ENCODE measurements around the gene CENPA. TPM values are rescaled to one million over a fixed set of nuclear protein-coding genes. Genes with fewer than 3 reads are reported as not detected.
A peak's percentile ranks its signal among the peaks of the same experiment; 100 is the strongest.

Gene CENPA
- total and polyA plus RNA-seq, 2 of the 13 experiments (the other 11 are each of a cell fraction or from before 2014, with no cell fraction given), result 28.5 to 38.5 TPM

DNA sequence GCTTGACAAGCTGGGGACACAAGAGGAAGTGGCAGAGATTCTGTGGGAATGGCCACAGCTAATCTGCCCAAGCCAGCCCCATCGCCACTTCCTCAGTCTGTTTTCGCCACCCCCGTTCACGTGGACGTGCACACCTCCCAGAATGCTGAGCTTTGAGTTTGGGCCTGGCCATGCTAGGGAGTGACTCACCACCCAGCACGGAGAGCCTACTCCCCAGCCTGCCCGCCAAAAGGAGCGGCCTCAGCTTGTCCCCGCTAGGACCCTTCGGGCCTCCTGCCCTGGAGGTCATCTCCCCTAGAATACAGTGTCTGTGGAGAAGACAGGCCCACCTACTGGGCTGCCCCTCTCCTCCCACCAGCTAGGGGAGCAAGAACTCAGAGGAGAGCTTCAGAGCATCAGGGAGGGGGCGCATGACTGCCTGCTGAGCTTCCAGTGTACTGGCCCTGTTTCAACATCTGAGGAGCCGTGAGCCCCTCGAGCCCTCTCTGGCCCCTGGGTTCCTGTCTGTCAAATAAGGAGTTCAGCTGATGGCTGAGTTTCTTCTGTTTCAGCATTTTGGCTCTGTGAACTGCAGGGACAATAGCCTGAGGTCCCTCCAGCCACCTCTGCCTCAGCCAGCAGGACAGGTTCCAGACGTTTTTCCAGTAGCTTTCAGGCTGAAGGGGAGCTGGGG, 16.6 kb upstream of the CENPA start:
- 91% methylated on average over 13 of the region's 14 CpGs for WGBS (ENCODE audit: low lambda C conversion rate)
- in situ Hi-C loops (cut with HindIII; ENCODE audit: extremely low pct_ligation_motif_present, low pct_unique_long_range_greater_than_20kb), result no loop called here
- TF ChIP-seq ZBTB33 (CRISPR knock-in tag; IDR thresholded peaks at IDR 0.05) (peak; percentile 86), SAFB2 (CRISPR knock-in tag; IDR thresholded peaks at IDR 0.05; ENCODE audit: borderline replicate concordance, low read depth) (no peak), FOSL2 (CRISPR knock-in tag; IDR thresholded peaks at IDR 0.05) (peak; percentile 63), AHR (CRISPR knock-in tag; IDR thresholded peaks at IDR 0.05) (peak; percentile 47; the same call in 1 of the 2 replicates), NFRKB (IDR thresholded peaks at IDR 0.05) (no peak), ZNF138 (CRISPR knock-in tag; IDR thresholded peaks at IDR 0.05; ENCODE audit: low read depth) (no peak), ZNF432 (CRISPR knock-in tag; IDR thresholded peaks at IDR 0.05; ENCODE audit: borderline replicate concordance) (no peak), PHF5A (CRISPR knock-in tag; IDR thresholded peaks at IDR 0.05; ENCODE audit: low read depth, unreplicated experiment) (no peak), KLF9 (CRISPR knock-in tag; IDR thresholded peaks at IDR 0.05; ENCODE audit: low read depth) (no peak), HMG20B (CRISPR knock-in tag; conservative IDR thresholded peaks at IDR 0.05) (no peak), AGO1 (IDR thresholded peaks at IDR 0.05; ENCODE audit: low read depth, low read length, poor library complexity, severe bottlenecking) (peak; percentile 49), SNAPC2 (CRISPR knock-in tag; IDR thresholded peaks at IDR 0.05) (no peak), ZBTB38 (CRISPR knock-in tag; IDR thresholded peaks at IDR 0.05) (0 out of 2 replicates have a peak, but pooled peaks have one; percentile 56), MAFK (conservative IDR thresholded peaks at IDR 0.05 in 1 of 2, IDR thresholded peaks at IDR 0.05 in 1 of 2; ENCODE audit: low read length in 2 of 2) (0 out of 4 replicates have a peak, but pooled peaks of 1 of the 2 experiments have one; percentile 15)
- TF ChIP-seq, protein P1, sequence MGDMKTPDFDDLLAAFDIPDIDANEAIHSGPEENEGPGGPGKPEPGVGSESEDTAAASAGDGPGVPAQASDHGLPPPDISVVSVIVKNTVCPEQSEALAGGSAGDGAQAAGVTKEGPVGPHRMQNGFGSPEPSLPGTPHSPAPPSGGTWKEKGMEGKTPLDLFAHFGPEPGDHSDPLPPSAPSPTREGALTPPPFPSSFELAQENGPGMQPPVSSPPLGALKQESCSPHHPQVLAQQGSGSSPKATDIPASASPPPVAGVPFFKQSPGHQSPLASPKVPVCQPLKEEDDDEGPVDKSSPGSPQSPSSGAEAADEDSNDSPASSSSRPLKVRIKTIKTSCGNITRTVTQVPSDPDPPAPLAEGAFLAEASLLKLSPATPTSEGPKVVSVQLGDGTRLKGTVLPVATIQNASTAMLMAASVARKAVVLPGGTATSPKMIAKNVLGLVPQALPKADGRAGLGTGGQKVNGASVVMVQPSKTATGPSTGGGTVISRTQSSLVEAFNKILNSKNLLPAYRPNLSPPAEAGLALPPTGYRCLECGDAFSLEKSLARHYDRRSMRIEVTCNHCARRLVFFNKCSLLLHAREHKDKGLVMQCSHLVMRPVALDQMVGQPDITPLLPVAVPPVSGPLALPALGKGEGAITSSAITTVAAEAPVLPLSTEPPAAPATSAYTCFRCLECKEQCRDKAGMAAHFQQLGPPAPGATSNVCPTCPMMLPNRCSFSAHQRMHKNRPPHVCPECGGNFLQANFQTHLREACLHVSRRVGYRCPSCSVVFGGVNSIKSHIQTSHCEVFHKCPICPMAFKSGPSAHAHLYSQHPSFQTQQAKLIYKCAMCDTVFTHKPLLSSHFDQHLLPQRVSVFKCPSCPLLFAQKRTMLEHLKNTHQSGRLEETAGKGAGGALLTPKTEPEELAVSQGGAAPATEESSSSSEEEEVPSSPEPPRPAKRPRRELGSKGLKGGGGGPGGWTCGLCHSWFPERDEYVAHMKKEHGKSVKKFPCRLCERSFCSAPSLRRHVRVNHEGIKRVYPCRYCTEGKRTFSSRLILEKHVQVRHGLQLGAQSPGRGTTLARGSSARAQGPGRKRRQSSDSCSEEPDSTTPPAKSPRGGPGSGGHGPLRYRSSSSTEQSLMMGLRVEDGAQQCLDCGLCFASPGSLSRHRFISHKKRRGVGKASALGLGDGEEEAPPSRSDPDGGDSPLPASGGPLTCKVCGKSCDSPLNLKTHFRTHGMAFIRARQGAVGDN (CRISPR knock-in tag; IDR thresholded peaks at IDR 0.05), result peak; percentile 15; the same call in 1 of the 2 replicates
- Histone ChIP-seq H3K4me3 (replicated peaks in 1 of 3; ENCODE audit: insufficient read depth in 1 of 3, low read depth in 2 of 3, low read length in 3 of 3) (no peak overlapping the region), H3K4me2 (ENCODE audit: low read depth, low read length) (no peak overlapping the region), H3K4me1 (ENCODE audit: insufficient read depth, low read length) (peaks cover 43% of the 10 kb centered on the region), H2AFZ (ENCODE audit: low read length) (no peak overlapping the region), H3K9me3 (ENCODE audit: low read length) (no peaks in the 10 kb centered on the region), H3K36me3 (replicated peaks in 1 of 2; ENCODE audit: control insufficient read depth in 1 of 2, insufficient read depth in 2 of 2, low read length in 2 of 2) (peaks cover 1 to 5% of the 10 kb centered on the region in 2 experiments; a peak in 2 of 5 replicates), H4K20me1 (ENCODE audit: insufficient read depth, low read length) (peaks cover 3% of the 10 kb centered on the region; the same call in 1 of the 2 replicates), H3K27ac (ENCODE audit: extremely low read length, insufficient read depth, low read length) (no peak overlapping the region), H3K79me2 (ENCODE audit: insufficient read depth, low read length) (peaks cover 28% of the 10 kb centered on the region), H3K9ac (ENCODE audit: insufficient read depth, low read depth, low read length) (no peak overlapping the region), H3K27me3 (ENCODE audit: control insufficient read depth in 1 of 2, insufficient read depth in 2 of 2, low read length in 2 of 2) (no peaks in the 10 kb centered on the region; a peak in 1 of 5 replicates)
- ChIA-PET CTCF (ENCODE audit: low intra/inter-chr PET ratio, low total read pairs) (no interaction called here), POLR2A (no interaction called here)
- FAIRE-seq (no peak), ATAC-seq (no peak), DNase-seq (ENCODE audit: low spot score) (no peak)
- intact Hi-C loops (cut with micrococcal nuclease; ENCODE audit: unreplicated experiment), result no loop called here
- no TSS peak for BruUV-seq (replicated peaks)

All from HepG2 (cell line).